ENCODE results near the gene MED8. TPM values are rescaled to one million over a fixed set of nuclear protein-coding genes. Genes with fewer than 3 reads are reported as not detected.

MED8 gene
- total RNA-seq, 1 donor, result 65.9 TPM

- H3K27ac ChIP-seq (ENCODE audit: low read depth, low read length), result peak overlapping the region; percentile 84
- no peaks in the 10 kb centered on the region for H3K27me3 ChIP-seq (ENCODE audit: insufficient read depth, low read length)
- peak; percentile 25 for DNase-seq (ENCODE audit: insufficient read length, low spot score, missing footprints)
- H3K36me3 ChIP-seq (ENCODE audit: insufficient read depth, low read length), result peaks cover 21% of the 10 kb centered on the region
- peaks cover 31% of the 10 kb centered on the region for H3K4me1 ChIP-seq (ENCODE audit: insufficient read depth, low read length)
- H4K20me1 ChIP-seq (ENCODE audit: insufficient read depth, low read length), result peaks cover 12% of the 10 kb centered on the region
- H2AFZ ChIP-seq (ENCODE audit: low read length), result peak overlapping the region; percentile 82
- peak overlapping the region; percentile 93 for H3K4me2 ChIP-seq (ENCODE audit: insufficient read depth, low read length)
- TF ChIP-seq CTCF (IDR thresholded peaks at IDR 0.05; ENCODE audit: extremely low read depth, low read depth, low read length), result no peak
- H3K4me3 ChIP-seq (ENCODE audit: insufficient read depth, low read length), result peak overlapping the region; percentile 97
- peaks cover 59% of the 10 kb centered on the region for H3K79me2 ChIP-seq (ENCODE audit: insufficient read depth, low read length)
- no peaks in the 10 kb centered on the region for H3K9me3 ChIP-seq (ENCODE audit: low read depth, low read length)
Observed at GRCh38 chr1:43368646-43369020, 21.0 kb downstream of the MED8 start.

- peak within 1 kb of the TSS; percentile 82 for H2AFZ ChIP-seq (ENCODE audit: low read length)
Observed at GRCh38 chr1:43367904-43368645, 21.5 kb downstream of the MED8 start, which contains the start of gene ELOVL1. TSS of gene ELOVL1 (minus strand) at chr1:43368011. CDS start at chr1:43365609, 2,402 bp downstream.

GRCh38 chr1:43367026-43367903, 22.3 kb downstream of the MED8 start:
- DNase-seq (ENCODE audit: insufficient read length, low spot score, missing footprints), result peak; percentile 84
- Histone ChIP-seq H3K9me3 (ENCODE audit: low read depth, low read length) (no peaks in the 10 kb centered on the region), H3K27ac (ENCODE audit: low read depth, low read length) (peak overlapping the region; percentile 81), H3K36me3 (ENCODE audit: insufficient read depth, low read length) (peaks cover 34% of the 10 kb centered on the region), H3K4me1 (ENCODE audit: insufficient read depth, low read length) (peaks cover 17% of the 10 kb centered on the region), H3K4me3 (ENCODE audit: insufficient read depth, low read length) (peak overlapping the region; percentile 97), H3K4me2 (ENCODE audit: insufficient read depth, low read length) (peak overlapping the region; percentile 93), H2AFZ (ENCODE audit: low read length) (no peak overlapping the region), H3K27me3 (ENCODE audit: insufficient read depth, low read length) (no peaks in the 10 kb centered on the region), H4K20me1 (ENCODE audit: insufficient read depth, low read length) (peaks cover 12% of the 10 kb centered on the region), H3K79me2 (ENCODE audit: insufficient read depth, low read length) (peaks cover 70% of the 10 kb centered on the region)
- TF ChIP-seq CTCF (IDR thresholded peaks at IDR 0.05; ENCODE audit: extremely low read depth, low read depth, low read length), result no peak

More at GRCh38 chr1:43367904-43368645, 21.5 kb downstream of the MED8 start, which contains the start of gene ELOVL1:
- peak; percentile 21 for TF ChIP-seq CTCF (IDR thresholded peaks at IDR 0.05; ENCODE audit: extremely low read depth, low read depth, low read length)
- peak; percentile 99 for DNase-seq (ENCODE audit: insufficient read length, low spot score, missing footprints)
- peak within 1 kb of the TSS; percentile 97 for H3K4me3 ChIP-seq (ENCODE audit: insufficient read depth, low read length)
- peaks cover 64% of the 10 kb centered on the region for H3K79me2 ChIP-seq (ENCODE audit: insufficient read depth, low read length)
- peaks cover 25% of the 10 kb centered on the region for H3K4me1 ChIP-seq (ENCODE audit: insufficient read depth, low read length)
- no peaks in the 10 kb centered on the region for H3K9me3 ChIP-seq (ENCODE audit: low read depth, low read length)
- peak within 1 kb of the TSS; percentile 93 for H3K4me2 ChIP-seq (ENCODE audit: insufficient read depth, low read length)
- peaks cover 12% of the 10 kb centered on the region for H4K20me1 ChIP-seq (ENCODE audit: insufficient read depth, low read length)
- no peaks in the 10 kb centered on the region for H3K27me3 ChIP-seq (ENCODE audit: insufficient read depth, low read length)
- H3K27ac ChIP-seq (ENCODE audit: low read depth, low read length), result peak within 1 kb of the TSS; percentile 84
- peaks cover 27% of the 10 kb centered on the region for H3K36me3 ChIP-seq (ENCODE audit: insufficient read depth, low read length)

Measured in osteoblast (primary cell).